ENCODE results near the gene STK24.

- TF ChIP-seq CTCF (IDR thresholded peaks at IDR 0.05), result no peak
- no peak for TF ChIP-seq NRF1 (IDR thresholded peaks at IDR 0.05; ENCODE audit: low read depth, low read length)
- no peak for TF ChIP-seq SMC3 (IDR thresholded peaks at IDR 0.05; ENCODE audit: low read depth, low read length)
- TF ChIP-seq POLR2AphosphoS5 (IDR thresholded peaks at IDR 0.05; ENCODE audit: low read depth, low read length), result no peak
- no peak for TF ChIP-seq FOXM1 (IDR thresholded peaks at IDR 0.05; ENCODE audit: low read depth)
- no peak for TF ChIP-seq USF1 (IDR thresholded peaks at IDR 0.05; ENCODE audit: borderline replicate concordance, low read depth)
- no peak for TF ChIP-seq EZH2phosphoT487 (IDR thresholded peaks at IDR 0.05; ENCODE audit: borderline replicate concordance, low read depth)
Observed at GRCh38 chr13:98586400-98587345, 9.8 kb upstream of the STK24 start.
